ENCODE data around the gene NCAPG2.
A peak's percentile ranks its signal among the peaks of the same experiment; 100 is the strongest.

The NCAPG2 gene

GRCh38 chr7:158704524-158705233, at the start of gene NCAPG2:
TSS of gene NCAPG2 (minus strand) at chr7:158704804. CDS start at chr7:158701899, 2,905 bp downstream.
- DNase-seq (ENCODE audit: low spot score), result peak; percentile 98

- no peak for DNase-seq (ENCODE audit: low spot score)
These were observed 49.3 kb upstream of the NCAPG2 start for GRCh38 chr7:158753900-158754299.

- DNase-seq (ENCODE audit: low spot score), result no peak
These were observed 47.1 kb upstream of the NCAPG2 start for GRCh38 chr7:158751751-158752150.

GRCh38 chr7:158751199-158751598, 46.6 kb upstream of the NCAPG2 start:
- DNase-seq (ENCODE audit: low spot score), result no peak

GRCh38 chr7:158750702-158751101, 46.1 kb upstream of the NCAPG2 start:
- no peak for DNase-seq (ENCODE audit: low spot score)

- DNase-seq (ENCODE audit: low spot score), result no peak
These were observed 44.8 kb upstream of the NCAPG2 start for GRCh38 chr7:158749396-158749795.

GRCh38 chr7:158748335-158748734, 43.7 kb upstream of the NCAPG2 start:
- DNase-seq (ENCODE audit: low spot score), result no peak

GRCh38 chr7:158747408-158747807, 42.8 kb upstream of the NCAPG2 start:
- no peak for DNase-seq (ENCODE audit: low spot score)

- DNase-seq (ENCODE audit: low spot score), result no peak
These were observed 42.4 kb upstream of the NCAPG2 start for GRCh38 chr7:158746957-158747356.

GRCh38 chr7:158745057-158745715, 40.6 kb upstream of the NCAPG2 start:
- no peak for DNase-seq (ENCODE audit: low spot score)

GRCh38 chr7:158744070-158744469, 39.5 kb upstream of the NCAPG2 start:
- no peak for DNase-seq (ENCODE audit: low spot score)

- no peak for DNase-seq (ENCODE audit: low spot score)
These were observed 38.6 kb upstream of the NCAPG2 start for GRCh38 chr7:158743219-158743618.

- no peak for DNase-seq (ENCODE audit: low spot score)
These were observed 37.6 kb upstream of the NCAPG2 start for GRCh38 chr7:158742065-158742821.

- DNase-seq (ENCODE audit: low spot score), result no peak
These were observed 36.7 kb upstream of the NCAPG2 start for GRCh38 chr7:158741294-158741666.

GRCh38 chr7:158740657-158741293, 36.2 kb upstream of the NCAPG2 start:
- DNase-seq (ENCODE audit: low spot score), result no peak

GRCh38 chr7:158740013-158740656, 35.5 kb upstream of the NCAPG2 start:
- DNase-seq (ENCODE audit: low spot score), result no peak

- no peak for DNase-seq (ENCODE audit: low spot score)
These were observed 34.2 kb upstream of the NCAPG2 start for GRCh38 chr7:158738841-158739240.

- DNase-seq (ENCODE audit: low spot score), result no peak
These were observed 32.6 kb upstream of the NCAPG2 start for GRCh38 chr7:158737064-158737695.

GRCh38 chr7:158735935-158736334, 31.3 kb upstream of the NCAPG2 start:
- no peak for DNase-seq (ENCODE audit: low spot score)

GRCh38 chr7:158734861-158735260, 30.3 kb upstream of the NCAPG2 start:
- DNase-seq (ENCODE audit: low spot score), result no peak

GRCh38 chr7:158733775-158734494, 29.3 kb upstream of the NCAPG2 start:
- DNase-seq (ENCODE audit: low spot score), result no peak

All from left forelimb (tissue), 1 donor.